Heart left ventricle (tissue), 13 donors: ENCODE results near the gene SERTAD4.

Experiments
- CTCF ChIP-seq, 12 donors: fragments of 200-600 bp; sonication (generic) in 4 of 12; IDR thresholded peaks; one replicate each; pipeline versions ENCODE4 v1.5.0 to v1.8.0; 2018 to 2022; ENCODE audit warnings: antibody characterized with exemption in 12 of 12, mild to moderate bottlenecking in 5 of 12
- POLR2A ChIP-seq, 2 donors: fragments of 450-650 bp; IDR thresholded peaks; one replicate each; pipeline ENCODE4 v1.6.1; 2017; ENCODE audit warnings: antibody characterized with exemption in 2 of 2, mild to moderate bottlenecking in 2 of 2, moderate library complexity in 2 of 2
- donor health status: ischemic (EF 13 %, LVEDD 7.1; RV severe dilation, severe dysfunction).
- donor health status: DM: no; HTN: yes; CAD: no.
- donor health status: DM: no; HTN: no; CAD: no.
- donor health status: ischemic (EF 25% LVEDD 6.9; RV normal size, moderate dysfunction).
- donor health status: ischemic (EF 25% LVEDD 5.7; RV mildly dilated, moderate dysfunction).
- donor health status: ischemic (EF 35%, LVEDD 5.7; RV mildly dilated, moderate dysfunction).
- donor health status: nonischemic (EF 11% LVEDD 7.7; RV severe dilation, severe dysfunction).
- donor health status: DM: yes; HTN: yes; CAD: no.
- donor health status: PGD.
- donor health status: ischemic (EF 29% LVEDD 5.4; RV normal size, mild dysfunction).
- donor health status: nonischemic (EF 23%, LVEDD 6.1; RV moderate dilation, normal function).

- TF ChIP-seq CTCF (IDR thresholded peaks at IDR 0.05) (no peak), POLR2A (IDR thresholded peaks at IDR 0.05) (no peak)
Observed at GRCh38 chr1:210294999-210295745, 62.6 kb downstream of the SERTAD4 start.
